ENCODE data around the gene GLIS1. TPM values are rescaled to one million over a fixed set of nuclear protein-coding genes. Genes with fewer than 3 reads are reported as not detected.

GLIS1 gene
- total and polyA plus RNA-seq, 2 donors (not counting 3 experiments of a cell fraction or from before 2014, with no cell fraction given), result not detected

DNA sequence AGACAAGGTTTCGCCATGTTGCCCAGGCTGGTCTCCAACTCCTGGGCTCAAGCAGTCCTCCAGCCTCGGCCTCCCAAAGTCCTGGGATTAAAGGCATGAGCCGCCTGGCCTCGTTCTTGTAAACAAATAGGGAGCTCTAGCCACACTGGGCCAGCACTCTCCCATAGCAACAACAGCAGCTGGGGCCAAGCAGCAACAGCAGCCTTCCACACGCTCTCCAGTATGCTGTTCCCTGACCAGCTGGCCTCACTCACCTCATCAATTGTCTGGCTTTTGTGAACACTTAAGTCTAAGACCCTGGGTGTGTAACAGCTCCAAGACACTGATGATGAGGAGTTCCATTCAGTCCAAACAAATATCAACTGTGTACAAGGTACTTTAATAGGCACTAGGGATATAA is 16.9 kb upstream of the GLIS1 start:
- dilution Hi-C loops (cut with MboI; ENCODE audit: extremely low pct_ligation_motif_present, low sequenced_read_pairs), result no loop called here
- DNase-seq (ENCODE audit: low read depth, low spot score), result no peak
- Histone ChIP-seq H3K4me2 (ENCODE audit: insufficient read depth, low read length) (no peak overlapping the region), H3K79me2 (ENCODE audit: control insufficient read depth, insufficient read depth, low read length) (no peaks in the 10 kb centered on the region), H3K4me3 (replicated peaks in 1 of 3; ENCODE audit: insufficient read depth in 1 of 3, low read depth in 1 of 3, low read length in 3 of 3) (no peak overlapping the region), H3K27ac (ENCODE audit: insufficient read depth, low read depth, low read length) (no peak overlapping the region), H4K20me1 (replicated peaks; ENCODE audit: control insufficient read depth, extremely low read depth, insufficient read depth, low read length) (no peaks in the 10 kb centered on the region), H3K4me1 (ENCODE audit: control insufficient read depth, extremely low read depth, insufficient read depth, low read length) (no peaks in the 10 kb centered on the region), H3K27me3 (ENCODE audit: control insufficient read depth in 2 of 2, insufficient read depth in 2 of 2, low read length in 2 of 2) (no peaks in the 10 kb centered on the region), H3K36me3 (ENCODE audit: control insufficient read depth in 2 of 2, extremely low read depth in 1 of 2, insufficient read depth in 2 of 2, low read length in 2 of 2) (no peaks in the 10 kb centered on the region), H3K9me3 (replicated peaks; ENCODE audit: control insufficient read depth, insufficient read depth, low read length) (no peaks in the 10 kb centered on the region), H2AFZ (ENCODE audit: low read depth, low read length) (no peak overlapping the region), H3K9me1 (replicated peaks; ENCODE audit: control insufficient read depth, extremely low read depth, insufficient read depth, low read length) (no peaks in the 10 kb centered on the region), H3K9ac (replicated peaks; ENCODE audit: extremely low read depth, insufficient read depth, low read length) (no peak overlapping the region)
- TF ChIP-seq MAX (IDR thresholded peaks at IDR 0.05; ENCODE audit: insufficient read depth, insufficient read length) (no peak), MYC (IDR thresholded peaks at IDR 0.05; ENCODE audit: low read depth, low read length) (no peak), GATA2 (IDR thresholded peaks at IDR 0.05; ENCODE audit: insufficient read depth, insufficient read length, low read depth, low read length) (no peak), POLR2AphosphoS5 (IDR thresholded peaks at IDR 0.05; ENCODE audit: insufficient read depth, low read depth, low read length) (no peak), FOS (IDR thresholded peaks at IDR 0.05; ENCODE audit: borderline replicate concordance, insufficient read depth, low read length) (no peak), JUN (IDR thresholded peaks at IDR 0.05; ENCODE audit: borderline replicate concordance, insufficient read depth, insufficient read length, low read depth) (no peak)
- TF ChIP-seq, protein P1, sequence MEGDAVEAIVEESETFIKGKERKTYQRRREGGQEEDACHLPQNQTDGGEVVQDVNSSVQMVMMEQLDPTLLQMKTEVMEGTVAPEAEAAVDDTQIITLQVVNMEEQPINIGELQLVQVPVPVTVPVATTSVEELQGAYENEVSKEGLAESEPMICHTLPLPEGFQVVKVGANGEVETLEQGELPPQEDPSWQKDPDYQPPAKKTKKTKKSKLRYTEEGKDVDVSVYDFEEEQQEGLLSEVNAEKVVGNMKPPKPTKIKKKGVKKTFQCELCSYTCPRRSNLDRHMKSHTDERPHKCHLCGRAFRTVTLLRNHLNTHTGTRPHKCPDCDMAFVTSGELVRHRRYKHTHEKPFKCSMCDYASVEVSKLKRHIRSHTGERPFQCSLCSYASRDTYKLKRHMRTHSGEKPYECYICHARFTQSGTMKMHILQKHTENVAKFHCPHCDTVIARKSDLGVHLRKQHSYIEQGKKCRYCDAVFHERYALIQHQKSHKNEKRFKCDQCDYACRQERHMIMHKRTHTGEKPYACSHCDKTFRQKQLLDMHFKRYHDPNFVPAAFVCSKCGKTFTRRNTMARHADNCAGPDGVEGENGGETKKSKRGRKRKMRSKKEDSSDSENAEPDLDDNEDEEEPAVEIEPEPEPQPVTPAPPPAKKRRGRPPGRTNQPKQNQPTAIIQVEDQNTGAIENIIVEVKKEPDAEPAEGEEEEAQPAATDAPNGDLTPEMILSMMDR (IDR thresholded peaks at IDR 0.05; ENCODE audit: extremely low read depth in 1 of 2, insufficient read depth in 1 of 2, low read depth in 1 of 2, low read length in 2 of 2), result no peak
- POLR2A ChIA-PET, result no interaction called here
- FAIRE-seq, result no peak
- no TSS peak for BruUV-seq (replicated peaks)
- CTCF ChIA-PET, result interaction anchor here (0.7 to 2.7 kb wide), 7 partner anchors 11 to 270 kb away, joined by 3 to 19 read pairs (median 4); no protein-coding TSS in a partner anchor
- intact Hi-C loops (cut with micrococcal nuclease), result no loop called here
